ENCODE data around the gene RGS3. TPM values are rescaled to one million over a fixed set of nuclear protein-coding genes. Genes with fewer than 3 reads are reported as not detected.

The RGS3 gene
- total RNA-seq, 4 donors from 2014 or later, result 11.0 to 18.8 (median 16.0) TPM

DNA sequence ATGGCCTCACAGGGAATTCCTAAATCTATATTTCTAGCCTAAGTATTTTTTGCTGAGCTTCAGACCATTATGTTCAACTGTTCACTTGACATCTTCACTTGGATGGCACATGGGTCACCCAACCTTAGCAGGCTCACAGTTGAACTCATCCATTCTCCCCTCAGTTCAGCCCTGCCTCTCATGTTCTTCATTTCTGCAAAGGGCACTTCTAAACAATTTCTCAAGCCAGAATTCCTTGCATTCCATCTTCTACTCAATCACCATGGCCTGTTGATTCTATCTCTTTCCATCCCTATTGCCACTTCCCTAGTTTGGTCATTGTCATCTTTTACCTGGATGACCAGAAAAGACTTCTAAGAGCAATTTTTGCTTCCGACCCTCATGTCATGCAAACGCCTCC lies 7.3 kb upstream of the RGS3 start:
- no peaks in the 10 kb centered on the region for H3K9me3 ChIP-seq
- H3K4me1 ChIP-seq, result peaks cover 14% of the 10 kb centered on the region
- no peaks in the 10 kb centered on the region for H3K36me3 ChIP-seq
- no peaks in the 10 kb centered on the region for H3K27me3 ChIP-seq
- WGBS, result 93% methylated on average over 2 of the region's 2 CpGs
- no peak for DNase-seq (ENCODE audit: low spot score in 2 of 2)
- H3K27ac ChIP-seq, result peak overlapping the region; percentile 55
- TF ChIP-seq EP300 (IDR thresholded peaks at IDR 0.05) (no peak), POLR2A (IDR thresholded peaks at IDR 0.05) (no peak), POLR2AphosphoS5 (IDR thresholded peaks at IDR 0.05) (no peak)
- TF ChIP-seq, protein P1, sequence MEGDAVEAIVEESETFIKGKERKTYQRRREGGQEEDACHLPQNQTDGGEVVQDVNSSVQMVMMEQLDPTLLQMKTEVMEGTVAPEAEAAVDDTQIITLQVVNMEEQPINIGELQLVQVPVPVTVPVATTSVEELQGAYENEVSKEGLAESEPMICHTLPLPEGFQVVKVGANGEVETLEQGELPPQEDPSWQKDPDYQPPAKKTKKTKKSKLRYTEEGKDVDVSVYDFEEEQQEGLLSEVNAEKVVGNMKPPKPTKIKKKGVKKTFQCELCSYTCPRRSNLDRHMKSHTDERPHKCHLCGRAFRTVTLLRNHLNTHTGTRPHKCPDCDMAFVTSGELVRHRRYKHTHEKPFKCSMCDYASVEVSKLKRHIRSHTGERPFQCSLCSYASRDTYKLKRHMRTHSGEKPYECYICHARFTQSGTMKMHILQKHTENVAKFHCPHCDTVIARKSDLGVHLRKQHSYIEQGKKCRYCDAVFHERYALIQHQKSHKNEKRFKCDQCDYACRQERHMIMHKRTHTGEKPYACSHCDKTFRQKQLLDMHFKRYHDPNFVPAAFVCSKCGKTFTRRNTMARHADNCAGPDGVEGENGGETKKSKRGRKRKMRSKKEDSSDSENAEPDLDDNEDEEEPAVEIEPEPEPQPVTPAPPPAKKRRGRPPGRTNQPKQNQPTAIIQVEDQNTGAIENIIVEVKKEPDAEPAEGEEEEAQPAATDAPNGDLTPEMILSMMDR (IDR thresholded peaks at IDR 0.05), result no peak
- no peak overlapping the region for H3K4me3 ChIP-seq

DNA sequence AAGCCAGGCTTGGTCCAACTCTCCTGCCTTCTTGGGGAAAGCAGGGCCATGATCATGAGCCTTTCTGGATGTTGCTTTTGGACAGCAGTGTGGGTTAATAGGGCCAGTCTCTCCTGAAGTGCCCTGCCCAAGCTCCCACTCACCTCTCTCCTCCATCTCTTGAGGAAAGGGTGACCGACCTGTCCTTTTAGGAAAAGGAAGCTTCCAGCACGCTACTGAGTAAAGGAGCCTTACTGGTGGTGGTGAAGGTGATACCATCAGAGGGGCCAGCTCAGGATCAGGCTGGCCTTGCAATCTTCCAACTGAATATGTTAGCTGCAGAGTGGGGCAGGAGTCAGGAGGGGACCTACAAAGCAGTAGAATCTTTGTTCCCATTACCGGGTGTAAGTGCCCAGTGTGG lies 2.2 kb upstream of the RGS3 start:
- peaks cover 9% of the 10 kb centered on the region for H3K4me1 ChIP-seq
- no peak for DNase-seq (ENCODE audit: low spot score in 2 of 2)
- no peak overlapping the region for H3K27ac ChIP-seq
- H3K27me3 ChIP-seq, result peaks cover 7% of the 10 kb centered on the region
- no peaks in the 10 kb centered on the region for H3K9me3 ChIP-seq
- no peaks in the 10 kb centered on the region for H3K36me3 ChIP-seq
- 94% methylated on average over 3 of the region's 3 CpGs for WGBS
- TF ChIP-seq, protein P1 (IDR thresholded peaks at IDR 0.05), result no peak
- TF ChIP-seq POLR2AphosphoS5 (IDR thresholded peaks at IDR 0.05), result no peak
- no peak for TF ChIP-seq EP300 (IDR thresholded peaks at IDR 0.05)
- no peak for TF ChIP-seq POLR2A (IDR thresholded peaks at IDR 0.05)
- H3K4me3 ChIP-seq, result no peak overlapping the region

GRCh38 chr9:113461943-113462342 lies 1.6 kb upstream of the RGS3 start:
- no peak overlapping the region for H3K4me3 ChIP-seq
- WGBS, result 98% methylated on average over 4 of the region's 4 CpGs
- peaks cover 7% of the 10 kb centered on the region for H3K27me3 ChIP-seq
- no peak for DNase-seq (ENCODE audit: low spot score in 2 of 2)
- peaks cover 9% of the 10 kb centered on the region for H3K4me1 ChIP-seq
- H3K36me3 ChIP-seq, result no peaks in the 10 kb centered on the region
- H3K27ac ChIP-seq, result no peak overlapping the region
- TF ChIP-seq POLR2A (IDR thresholded peaks at IDR 0.05), result no peak
- no peaks in the 10 kb centered on the region for H3K9me3 ChIP-seq

GRCh38 chr9:113462781-113463286 lies 693 bp upstream of the RGS3 start:
- Histone ChIP-seq H3K9me3 (no peaks in the 10 kb centered on the region), H3K27me3 (peaks cover 7% of the 10 kb centered on the region), H3K4me1 (peaks cover 9% of the 10 kb centered on the region), H3K4me3 (peak overlapping the region; percentile 44), H3K27ac (no peak overlapping the region), H3K36me3 (no peaks in the 10 kb centered on the region)
- 76% methylated on average over 11 of the region's 11 CpGs for WGBS
- no peak for DNase-seq (ENCODE audit: low spot score in 2 of 2)
- no peak for TF ChIP-seq EP300 (IDR thresholded peaks at IDR 0.05)
- TF ChIP-seq POLR2AphosphoS5 (IDR thresholded peaks at IDR 0.05), result no peak
- TF ChIP-seq POLR2A (IDR thresholded peaks at IDR 0.05), result no peak
- TF ChIP-seq, protein P1 (IDR thresholded peaks at IDR 0.05), result no peak

DNA sequence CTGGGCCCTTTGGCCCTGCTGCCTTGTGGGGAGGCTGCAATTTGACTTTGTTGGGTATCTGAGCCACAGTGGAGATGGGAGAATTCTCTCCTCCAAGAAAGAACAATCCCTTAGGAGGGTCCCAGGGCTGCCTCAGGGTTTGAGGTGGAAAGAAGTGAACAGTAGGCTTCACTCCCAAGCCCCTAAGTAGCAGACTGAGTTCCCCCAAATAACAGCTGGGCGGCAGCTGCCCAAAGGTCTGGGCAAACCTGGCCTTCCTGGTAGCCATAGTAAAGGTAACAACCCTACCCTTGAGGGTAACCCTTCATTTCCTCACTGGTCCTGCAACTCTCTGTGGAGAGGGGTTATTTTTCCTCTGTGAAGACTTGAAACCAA lies 746 bp downstream of the RGS3 start:
- TF ChIP-seq, protein P1 (IDR thresholded peaks at IDR 0.05), result no peak
- TF ChIP-seq POLR2A (IDR thresholded peaks at IDR 0.05) (no peak), EP300 (IDR thresholded peaks at IDR 0.05) (no peak), POLR2AphosphoS5 (IDR thresholded peaks at IDR 0.05) (no peak)
- WGBS, result 100% methylated on average over 1 of the region's 1 CpG
- H3K4me3 ChIP-seq, result peak overlapping the region; percentile 44

GRCh38 chr9:113465599-113466140 lies 2.1 kb downstream of the RGS3 start:
- no peak for DNase-seq (ENCODE audit: low spot score in 2 of 2)
- Histone ChIP-seq H3K4me1 (peaks cover 9% of the 10 kb centered on the region), H3K27me3 (peaks cover 7% of the 10 kb centered on the region), H3K9me3 (no peaks in the 10 kb centered on the region), H3K36me3 (no peaks in the 10 kb centered on the region), H3K4me3 (no peak overlapping the region), H3K27ac (no peak overlapping the region)
- TF ChIP-seq POLR2AphosphoS5 (IDR thresholded peaks at IDR 0.05), result no peak
- TF ChIP-seq EP300 (IDR thresholded peaks at IDR 0.05), result no peak
- TF ChIP-seq POLR2A (IDR thresholded peaks at IDR 0.05), result no peak
- TF ChIP-seq, protein P1 (IDR thresholded peaks at IDR 0.05), result no peak
- 71% methylated on average over 2 of the region's 2 CpGs for WGBS

More for the DNA sequence above, 746 bp downstream of the RGS3 start:
- peaks cover 9% of the 10 kb centered on the region for H3K4me1 ChIP-seq
- no peaks in the 10 kb centered on the region for H3K36me3 ChIP-seq
- H3K27ac ChIP-seq, result no peak overlapping the region
- peaks cover 7% of the 10 kb centered on the region for H3K27me3 ChIP-seq
- H3K9me3 ChIP-seq, result no peaks in the 10 kb centered on the region
- no peak for DNase-seq (ENCODE audit: low spot score in 2 of 2)
